ENCODE results near the gene COPS8.

GRCh38 chr2:237059155-237059875 is 26.4 kb upstream of the COPS8 start:
- no peak for TF ChIP-seq POLR2A (IDR thresholded peaks at IDR 0.05)
- TF ChIP-seq CTCF (IDR thresholded peaks at IDR 0.05) = no peak
